ENCODE measurements around the gene DDX17. TPM values are rescaled to one million over a fixed set of nuclear protein-coding genes. Genes with fewer than 3 reads are reported as not detected.

DDX17 gene
- total RNA-seq, 1 experiment from 2014 or later: 322 TPM

GRCh38 chr22:38540701-38541100 lies 34.6 kb upstream of the DDX17 start:
- H3K36me3 Mint-ChIP-seq (ENCODE audit: insufficient read depth, unreplicated experiment): no peaks in the 10 kb centered on the region
- POLR2A ChIA-PET: interaction anchor here (0.8 kb wide), 1 partner anchor 9 kb away, joined by 5 read pairs; no protein-coding TSS in a partner anchor
- no TSS peak for BruUV-seq (replicated peaks)

GRCh38 chr22:38531251-38531938 lies 25.3 kb upstream of the DDX17 start:
- Mint-ChIP-seq H3K9me3 (ENCODE audit: unreplicated experiment) (no peaks in the 10 kb centered on the region), H3K27ac (ENCODE audit: low read depth, unreplicated experiment) (no peak overlapping the region), H3K27me3 (ENCODE audit: insufficient read depth, unreplicated experiment) (no peaks in the 10 kb centered on the region), H3K4me3 (ENCODE audit: unreplicated experiment) (no peak overlapping the region), H3K4me1 (ENCODE audit: insufficient read depth, unreplicated experiment) (peaks cover 6% of the 10 kb centered on the region), H3K36me3 (ENCODE audit: insufficient read depth, unreplicated experiment) (no peaks in the 10 kb centered on the region)
- no TSS peak for BruUV-seq (replicated peaks)
- ChIA-PET CTCF (interaction anchor here (0.6 kb wide), 2 partner anchors 309 to 390 kb away, joined by 3 read pairs; no protein-coding TSS in a partner anchor), POLR2A (interaction anchor here (0.7 to 0.8 kb wide), 3 partner anchors 9 to 280 kb away, joined by 3 to 5 read pairs (median 3); no protein-coding TSS in a partner anchor)
- no peak for DNase-seq (ENCODE audit: unreplicated experiment)
- intact Hi-C loops (cut with micrococcal nuclease): no loop called here
- no peak for TF ChIP-seq CTCF (IDR thresholded peaks at IDR 0.05; ENCODE audit: unreplicated experiment)

More at GRCh38 chr22:38540701-38541100, 34.6 kb upstream of the DDX17 start:
- H3K27me3 Mint-ChIP-seq (ENCODE audit: insufficient read depth, unreplicated experiment): no peaks in the 10 kb centered on the region
- TF ChIP-seq CTCF (IDR thresholded peaks at IDR 0.05; ENCODE audit: unreplicated experiment): no peak
- DNase-seq (ENCODE audit: unreplicated experiment): no peak
- H3K4me1 Mint-ChIP-seq (ENCODE audit: insufficient read depth, unreplicated experiment): no peaks in the 10 kb centered on the region
- peaks cover 13% of the 10 kb centered on the region for H3K9me3 Mint-ChIP-seq (ENCODE audit: unreplicated experiment)
- CTCF ChIA-PET: no interaction called here
- H3K4me3 Mint-ChIP-seq (ENCODE audit: unreplicated experiment): no peak overlapping the region
- intact Hi-C loops (cut with micrococcal nuclease): no loop called here
- no peak overlapping the region for H3K27ac Mint-ChIP-seq (ENCODE audit: low read depth, unreplicated experiment)

GRCh38 chr22:38524429-38524828 lies 18.3 kb upstream of the DDX17 start:
- Mint-ChIP-seq H3K4me3 (ENCODE audit: unreplicated experiment) (no peak overlapping the region), H3K36me3 (ENCODE audit: insufficient read depth, unreplicated experiment) (no peaks in the 10 kb centered on the region), H3K27ac (ENCODE audit: low read depth, unreplicated experiment) (no peak overlapping the region), H3K4me1 (ENCODE audit: insufficient read depth, unreplicated experiment) (peaks cover 5% of the 10 kb centered on the region), H3K27me3 (ENCODE audit: insufficient read depth, unreplicated experiment) (peaks cover 39% of the 10 kb centered on the region), H3K9me3 (ENCODE audit: unreplicated experiment) (no peaks in the 10 kb centered on the region)
- no peak for DNase-seq (ENCODE audit: unreplicated experiment)
- no peak for TF ChIP-seq CTCF (IDR thresholded peaks at IDR 0.05; ENCODE audit: unreplicated experiment)
- ChIA-PET CTCF (no interaction called here), POLR2A (no interaction called here)
- no TSS peak for BruUV-seq (replicated peaks)
- intact Hi-C loops (cut with micrococcal nuclease): no loop called here

- Mint-ChIP-seq H3K4me3 (ENCODE audit: unreplicated experiment) (no peak overlapping the region), H3K36me3 (ENCODE audit: insufficient read depth, unreplicated experiment) (no peaks in the 10 kb centered on the region), H3K27ac (ENCODE audit: low read depth, unreplicated experiment) (no peak overlapping the region), H3K4me1 (ENCODE audit: insufficient read depth, unreplicated experiment) (peaks cover 5% of the 10 kb centered on the region), H3K9me3 (ENCODE audit: unreplicated experiment) (no peaks in the 10 kb centered on the region), H3K27me3 (ENCODE audit: insufficient read depth, unreplicated experiment) (peaks cover 39% of the 10 kb centered on the region)
- BruUV-seq (replicated peaks): no TSS peak
- TF ChIP-seq CTCF (IDR thresholded peaks at IDR 0.05; ENCODE audit: unreplicated experiment): no peak
- CTCF ChIA-PET: interaction anchor here (0.5 to 1.0 kb wide), 2 partner anchors 49 to 241 kb away, joined by 3 read pairs; no protein-coding TSS in a partner anchor
- intact Hi-C loops (cut with micrococcal nuclease): no loop called here
- DNase-seq (ENCODE audit: unreplicated experiment): no peak
- POLR2A ChIA-PET: interaction anchor here (0.5 to 0.7 kb wide), 2 partner anchors 34 to 196 kb away, joined by 3 read pairs; no protein-coding TSS in a partner anchor
Measured at GRCh38 chr22:38523479-38523878, 17.4 kb upstream of the DDX17 start.
